Natural killer cell (primary cell): ENCODE data around the gene ZMIZ2. TPM values are rescaled to one million over a fixed set of nuclear protein-coding genes. Genes with fewer than 3 reads are reported as not detected.
A peak's percentile ranks its signal among the peaks of the same experiment; 100 is the strongest.
"Not testable (repeated sequence)": the region's sequence is repeated elsewhere in the genome, so short reads cannot be mapped to it uniquely, and the experiment has no call there.

ENCODE experiments used
- ATAC-seq, 3 donors: fragments of 150-1000 bp in 2 of 3; fragments of 200-7000 bp in 1 of 3; cut with Tn5 transposase; 1 replicate in 1 of 3; 2 replicates in 2 of 3; pipeline ENCODE4 v1.10.0; 2021; ENCODE audit warnings: mild to moderate bottlenecking in 2 of 3, moderate library complexity in 2 of 3
- DNase-seq, 2 donors: peaks; one replicate each; pipeline versions ENCODE4 v3.0.0 to v3.0.0-alpha.2; 2013 to 2021; ENCODE audit warnings: mixed read lengths in 1 of 2
- H3K27ac ChIP-seq: one replicate; pipeline ENCODE4 v1.5.1; 2013; ENCODE audit warnings: mild to moderate bottlenecking, low read length
- H3K27me3 ChIP-seq: one replicate; pipeline ENCODE4 v1.6.1; 2013; ENCODE audit warnings: low read length; ENCODE audit not compliant: control insufficient read depth, insufficient read depth
- H3K36me3 ChIP-seq: one replicate; pipeline ENCODE4 v1.6.1; 2013; ENCODE audit warnings: low read length; ENCODE audit not compliant: control insufficient read depth, insufficient read depth
- H3K4me1 ChIP-seq: one replicate; pipeline ENCODE4 v1.6.1; 2013; ENCODE audit warnings: low read length; ENCODE audit not compliant: control insufficient read depth, insufficient read depth
- H3K4me3 ChIP-seq: one replicate; pipeline ENCODE4 v1.5.1; 2013; ENCODE audit warnings: low read length
- H3K9me3 ChIP-seq: one replicate; pipeline ENCODE4 v1.6.1; 2013; ENCODE audit warnings: low read length; ENCODE audit not compliant: control insufficient read depth, insufficient read depth
- H3K27ac Mint-ChIP-seq, 2 donors: one replicate each; pipeline ENCODE4 v1.8.0; 2022; ENCODE audit warnings: mild to moderate bottlenecking in 2 of 2, mixed read lengths in 2 of 2, moderate library complexity in 1 of 2
- H3K27me3 Mint-ChIP-seq, 2 donors: one replicate each; pipeline ENCODE4 v1.8.0; 2022; ENCODE audit warnings: low read depth in 2 of 2, mixed read lengths in 2 of 2
- H3K36me3 Mint-ChIP-seq: one replicate; pipeline ENCODE4 v1.8.0; 2022; ENCODE audit warnings: mixed read lengths
- H3K4me1 Mint-ChIP-seq, 2 donors: one replicate each; pipeline ENCODE4 v1.8.0; 2022; ENCODE audit warnings: mixed read lengths in 2 of 2
- H3K4me3 Mint-ChIP-seq: one replicate; pipeline ENCODE4 v1.8.0; 2022; ENCODE audit warnings: mild to moderate bottlenecking, moderate library complexity, mixed read lengths
- H3K9me3 Mint-ChIP-seq, 2 donors: one replicate each; pipeline ENCODE4 v1.8.0; 2022; ENCODE audit warnings: mixed read lengths in 2 of 2
- CTCF ChIP-seq: fragments of 200-600 bp; IDR thresholded peaks from one replicate; pipeline ENCODE4 v1.8.0; 2022; ENCODE audit warnings: antibody characterized with exemption
- WGBS: methylation state at CpG from one replicate; pipeline ENCODE4 v1.1.7; 2013; ENCODE audit warnings: missing lambda C conversion rate; ENCODE audit not compliant: insufficient coverage; 5-methylcytosine and 5-hydroxymethylcytosine counted together
- intact Hi-C: fragments of 100-400 bp; cut with micrococcal nuclease; formaldehyde crosslinking; loops from one replicate; pipeline ENCODE4 v1.14.2; 2022
- total RNA-seq, 4 donors: library from RNA; stranded (reverse); fragments of 120-200 nt in 1 of 4; gene quantifications; one replicate each; pipeline versions ENCODE4 v1.2.3 to v1.2.4, GENCODE V29; 2013 to 2022

The ZMIZ2 gene, protein sequence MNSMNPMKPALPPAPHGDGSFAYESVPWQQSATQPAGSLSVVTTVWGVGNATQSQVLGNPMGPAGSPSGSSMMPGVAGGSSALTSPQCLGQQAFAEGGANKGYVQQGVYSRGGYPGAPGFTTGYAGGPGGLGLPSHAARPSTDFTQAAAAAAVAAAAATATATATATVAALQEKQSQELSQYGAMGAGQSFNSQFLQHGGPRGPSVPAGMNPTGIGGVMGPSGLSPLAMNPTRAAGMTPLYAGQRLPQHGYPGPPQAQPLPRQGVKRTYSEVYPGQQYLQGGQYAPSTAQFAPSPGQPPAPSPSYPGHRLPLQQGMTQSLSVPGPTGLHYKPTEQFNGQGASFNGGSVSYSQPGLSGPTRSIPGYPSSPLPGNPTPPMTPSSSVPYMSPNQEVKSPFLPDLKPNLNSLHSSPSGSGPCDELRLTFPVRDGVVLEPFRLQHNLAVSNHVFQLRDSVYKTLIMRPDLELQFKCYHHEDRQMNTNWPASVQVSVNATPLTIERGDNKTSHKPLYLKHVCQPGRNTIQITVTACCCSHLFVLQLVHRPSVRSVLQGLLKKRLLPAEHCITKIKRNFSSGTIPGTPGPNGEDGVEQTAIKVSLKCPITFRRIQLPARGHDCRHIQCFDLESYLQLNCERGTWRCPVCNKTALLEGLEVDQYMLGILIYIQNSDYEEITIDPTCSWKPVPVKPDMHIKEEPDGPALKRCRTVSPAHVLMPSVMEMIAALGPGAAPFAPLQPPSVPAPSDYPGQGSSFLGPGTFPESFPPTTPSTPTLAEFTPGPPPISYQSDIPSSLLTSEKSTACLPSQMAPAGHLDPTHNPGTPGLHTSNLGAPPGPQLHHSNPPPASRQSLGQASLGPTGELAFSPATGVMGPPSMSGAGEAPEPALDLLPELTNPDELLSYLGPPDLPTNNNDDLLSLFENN
- total RNA-seq = 100 to 1,000 TPM; 152 to 170 (median 167) TPM
- 45.6 TPM for total RNA-seq (2013)

DNA sequence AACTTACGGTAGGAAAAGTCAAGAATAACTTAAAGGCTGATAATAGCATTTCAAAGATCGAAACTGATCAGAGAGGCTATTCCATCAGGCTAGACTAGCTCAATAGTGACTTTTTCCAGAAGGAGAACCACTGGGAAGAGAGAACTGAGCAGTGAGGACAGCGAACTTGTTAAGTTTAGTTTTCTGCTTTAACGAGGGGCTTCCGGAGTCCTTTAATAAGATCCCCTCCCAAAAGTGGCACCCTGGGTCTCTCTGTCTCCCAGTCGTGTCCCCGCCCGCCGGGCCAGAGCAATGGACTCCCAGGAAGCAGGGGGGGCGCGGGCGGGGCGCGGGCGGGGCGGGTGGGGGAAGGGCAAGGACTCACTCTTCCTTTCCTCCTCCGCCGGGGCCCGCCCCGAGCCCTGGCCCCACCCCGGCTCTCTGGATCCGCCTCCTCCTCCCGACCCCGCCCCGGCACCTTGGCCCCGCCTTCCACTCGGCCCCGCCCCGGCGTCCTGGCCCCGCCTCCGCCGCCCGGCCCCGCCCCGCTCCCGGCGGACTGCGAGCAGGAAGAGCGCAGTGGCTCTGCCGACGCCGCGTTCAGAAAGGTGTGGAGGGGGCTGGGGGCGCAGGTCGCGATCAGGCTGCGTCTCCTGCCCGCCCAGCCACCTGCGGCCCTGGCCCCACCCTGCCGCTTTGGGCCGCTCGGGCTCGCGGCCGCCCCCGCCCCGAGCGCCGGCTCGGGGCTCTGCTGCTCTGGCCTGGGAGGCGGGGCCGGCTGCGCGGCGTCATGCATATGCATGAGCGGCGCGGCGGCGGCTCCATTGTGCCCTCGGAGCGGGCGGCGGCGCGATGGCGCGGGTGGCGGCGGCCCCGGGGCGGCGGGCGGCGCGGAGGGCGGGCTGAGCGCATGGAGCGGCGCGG lies at the start of gene ZMIZ2:
ZMIZ2 (plus strand) TSS at position 803 of the 903 bp plus-strand sequence. CDS start 7,403 bp downstream, outside the sequence.
- no peak for TF ChIP-seq CTCF
- Mint-ChIP-seq H3K27ac (peak within 1 kb of the TSS; percentile 85 to 96), H3K27me3 (no peaks in the 10 kb centered on the region), H3K9me3 (no peaks in the 10 kb centered on the region), H3K4me1 (peaks cover 37 to 48% of the 10 kb centered on the region in 2 donors), H3K4me3 (peak within 1 kb of the TSS; percentile 94), H3K36me3 (no peaks in the 10 kb centered on the region)
- DNase-seq (peak; percentile 93 to 94), ATAC-seq (peak; percentile 89 to 97 (median 93))
- Histone ChIP-seq H3K4me1 (peaks cover 31% of the 10 kb centered on the region), H3K36me3 (no peaks in the 10 kb centered on the region), H3K4me3 (peak within 1 kb of the TSS; percentile 78), H3K9me3 (no peaks in the 10 kb centered on the region), H3K27ac (peak within 1 kb of the TSS; percentile 77), H3K27me3 (no peaks in the 10 kb centered on the region)
- intact Hi-C loops = loop anchor here (1.0 to 10.0 kb wide), 4 partner anchors 49 to 166 kb away; partner anchors contain the start of genes H2AZ2 and TMED4
- 1% methylated on average over 92 of the region's 92 CpGs for WGBS

DNA sequence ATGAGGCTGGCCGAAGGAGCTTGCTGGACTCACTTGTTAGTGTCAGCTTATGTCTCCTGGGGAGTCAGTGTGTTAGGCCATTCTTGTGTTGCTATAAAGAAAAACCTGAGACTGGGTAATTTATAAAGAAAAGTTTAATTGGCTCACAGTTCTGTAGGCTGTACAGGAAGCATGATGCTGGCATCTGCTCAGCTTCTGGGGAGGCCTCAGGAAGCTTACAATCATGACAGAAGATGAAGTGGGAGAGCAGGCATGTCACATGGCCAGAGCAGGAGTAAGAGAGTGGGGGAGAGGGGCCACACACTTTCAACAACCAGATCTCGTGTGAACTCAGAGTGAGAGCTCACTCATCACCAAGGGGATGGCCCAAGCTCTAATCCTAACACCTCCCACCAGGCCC lies 49.0 kb upstream of the ZMIZ2 start:
- H3K27me3 ChIP-seq, H3K27me3 Mint-ChIP-seq, H3K4me1 Mint-ChIP-seq, intact Hi-C loops, H3K9me3 ChIP-seq, H3K4me3 ChIP-seq, H3K4me3 Mint-ChIP-seq, H3K9me3 Mint-ChIP-seq, ATAC-seq, H3K36me3 Mint-ChIP-seq, DNase-seq, H3K4me1 ChIP-seq, H3K27ac ChIP-seq: not testable (repeated sequence)
- peaks cover 55% of the 10 kb centered on the region for H3K36me3 ChIP-seq
- H3K27ac Mint-ChIP-seq = peak overlapping the region in 1 of 2 donors; percentile 42
- 98% methylated on average over 2 of the region's 2 CpGs for WGBS

- Histone ChIP-seq H3K9me3 (no peaks in the 10 kb centered on the region), H3K4me3 (no peak overlapping the region), H3K36me3 (peaks cover 49% of the 10 kb centered on the region), H3K27ac (no peak overlapping the region), H3K27me3 (no peaks in the 10 kb centered on the region), H3K4me1 (no peaks in the 10 kb centered on the region)
- TF ChIP-seq CTCF = no peak
- ATAC-seq (no peak), DNase-seq (no peak)
- intact Hi-C loops = no loop called here
- Mint-ChIP-seq H3K9me3 (no peaks in the 10 kb centered on the region), H3K27ac (no peak overlapping the region), H3K4me1 (no peaks in the 10 kb centered on the region), H3K36me3 (peaks cover 6% of the 10 kb centered on the region), H3K27me3 (no peaks in the 10 kb centered on the region), H3K4me3 (no peak overlapping the region)
- 97% methylated on average over 8 of the region's 8 CpGs for WGBS
Measured at GRCh38 chr7:44700322-44700721, 48.3 kb upstream of the ZMIZ2 start.

GRCh38 chr7:44703391-44703790 lies 45.3 kb upstream of the ZMIZ2 start:
- not testable (repeated sequence) for H3K4me1 Mint-ChIP-seq
- peaks cover 40% of the 10 kb centered on the region for H3K36me3 ChIP-seq
- 98% methylated on average over 10 of the region's 10 CpGs for WGBS

More at GRCh38 chr7:44703391-44703790, 45.3 kb upstream of the ZMIZ2 start:
- H3K27me3 Mint-ChIP-seq, H3K4me3 ChIP-seq, H3K9me3 ChIP-seq, H3K27ac ChIP-seq, DNase-seq, ATAC-seq, intact Hi-C loops, H3K9me3 Mint-ChIP-seq, H3K36me3 Mint-ChIP-seq, H3K4me3 Mint-ChIP-seq, H3K27me3 ChIP-seq, H3K27ac Mint-ChIP-seq, H3K4me1 ChIP-seq: not testable (repeated sequence)
